Measurements from ENCODE around the gene COL18A1. TPM values are rescaled to one million over a fixed set of nuclear protein-coding genes. Genes with fewer than 3 reads are reported as not detected.
A peak's percentile ranks its signal among the peaks of the same experiment; 100 is the strongest.

COL18A1 gene
- total RNA-seq, 4 donors from 2014 or later, result 16.4 to 42.2 (median 20.7) TPM

- Histone ChIP-seq H3K9me3 (no peaks in the 10 kb centered on the region), H3K27ac (peak overlapping the region in 1 of 4 donors; percentile 70), H3K4me3 (no peak overlapping the region), H3K36me3 (no peaks in the 10 kb centered on the region), H3K27me3 (no peaks in the 10 kb centered on the region), H3K4me1 (no peaks in the 10 kb centered on the region)
- no peak for DNase-seq
- intact Hi-C loops (cut with DNase I; ENCODE audit: low total_unique reads) (no loop called here), in situ Hi-C loops (cut with MboI; ENCODE audit: low sequenced_read_pairs in 4 of 4) (no loop called here)
- ATAC-seq, result no peak
- TF ChIP-seq POLR2A (IDR thresholded peaks at IDR 0.05), result no peak
Observed at GRCh38 chr21:45468971-45469272, 64.0 kb downstream of the COL18A1 start.

- Histone ChIP-seq H3K9me3 (no peaks in the 10 kb centered on the region), H3K27ac (peak overlapping the region; percentile 3 to 72 (median 62)), H3K36me3 (no peaks in the 10 kb centered on the region), H3K4me3 (no peak overlapping the region), H3K4me1 (no peaks in the 10 kb centered on the region), H3K27me3 (no peaks in the 10 kb centered on the region)
- DNase-seq (no peak), ATAC-seq (no peak)
- intact Hi-C loops (cut with DNase I; ENCODE audit: low total_unique reads), result no loop called here
- TF ChIP-seq CTCF (IDR thresholded peaks at IDR 0.05 in 4 of 5, conservative IDR thresholded peaks at IDR 0.05 in 1 of 5), result no peak
- in situ Hi-C loops (cut with MboI; ENCODE audit: low sequenced_read_pairs in 4 of 4), result no loop called here
Observed at GRCh38 chr21:45469273-45470086, 64.5 kb downstream of the COL18A1 start.

- DNase-seq (no peak), ATAC-seq (no peak)
- H3K27me3 ChIP-seq, result no peaks in the 10 kb centered on the region
- no peaks in the 10 kb centered on the region for H3K9me3 ChIP-seq
- intact Hi-C loops (cut with DNase I; ENCODE audit: low total_unique reads) (no loop called here), in situ Hi-C loops (cut with MboI; ENCODE audit: low sequenced_read_pairs in 4 of 4) (no loop called here)
- H3K27ac ChIP-seq, result peak overlapping the region; percentile 3 to 72 (median 62)
- H3K4me3 ChIP-seq, result no peak overlapping the region
- no peaks in the 10 kb centered on the region for H3K4me1 ChIP-seq
- no peaks in the 10 kb centered on the region for H3K36me3 ChIP-seq
- TF ChIP-seq CTCF (IDR thresholded peaks at IDR 0.05 in 4 of 5, conservative IDR thresholded peaks at IDR 0.05 in 1 of 5) (no peak), POLR2A (IDR thresholded peaks at IDR 0.05) (no peak)
Observed at GRCh38 chr21:45470087-45470515, 65.1 kb downstream of the COL18A1 start.

- Histone ChIP-seq H3K4me3 (peak overlapping the region in 1 of 4 donors; percentile 40), H3K27ac (peak overlapping the region; percentile 55 to 76 (median 71)), H3K9me3 (no peaks in the 10 kb centered on the region), H3K27me3 (no peaks in the 10 kb centered on the region), H3K4me1 (no peaks in the 10 kb centered on the region), H3K36me3 (no peaks in the 10 kb centered on the region)
- no peak for TF ChIP-seq POLR2A (IDR thresholded peaks at IDR 0.05)
- TF ChIP-seq CTCF (IDR thresholded peaks at IDR 0.05 in 4 of 5, conservative IDR thresholded peaks at IDR 0.05 in 1 of 5), result no peak
- in situ Hi-C loops (cut with MboI; ENCODE audit: low sequenced_read_pairs in 4 of 4), result no loop called here
- ATAC-seq, result peak; percentile 72
- intact Hi-C loops (cut with DNase I; ENCODE audit: low total_unique reads), result no loop called here
- no peak for DNase-seq
Observed at GRCh38 chr21:45470773-45471524, 66.0 kb downstream of the COL18A1 start.

GRCh38 chr21:45471525-45472221 lies 66.7 kb downstream of the COL18A1 start:
- intact Hi-C loops (cut with DNase I; ENCODE audit: low total_unique reads), result no loop called here
- no peaks in the 10 kb centered on the region for H3K27me3 ChIP-seq
- in situ Hi-C loops (cut with MboI; ENCODE audit: low sequenced_read_pairs in 4 of 4), result no loop called here
- H3K9me3 ChIP-seq, result no peaks in the 10 kb centered on the region
- DNase-seq (peak; percentile 32 to 48), ATAC-seq (peak; percentile 66 to 71)
- H3K4me1 ChIP-seq, result no peaks in the 10 kb centered on the region
- TF ChIP-seq POLR2A (IDR thresholded peaks at IDR 0.05) (no peak), CTCF (IDR thresholded peaks at IDR 0.05 in 4 of 5, conservative IDR thresholded peaks at IDR 0.05 in 1 of 5) (no peak)
- H3K4me3 ChIP-seq, result peak overlapping the region in 1 of 4 donors; percentile 40
- no peaks in the 10 kb centered on the region for H3K36me3 ChIP-seq
- H3K27ac ChIP-seq, result peak overlapping the region; percentile 55 to 76 (median 71)
